GM12878 (cell line): ENCODE data around the gene NPW. TPM values are rescaled to one million over a fixed set of nuclear protein-coding genes. Genes with fewer than 3 reads are reported as not detected.

Experiments
- ASH2L ChIP-seq: fragments of 300-600, 200-600 bp; sonication (generic); IDR thresholded peaks from 2 replicates; pipeline ENCODE4 v1.6.1; 2017; ENCODE audit warnings: low read depth, mild to moderate bottlenecking, borderline replicate concordance
- BCL11A ChIP-seq: IDR thresholded peaks from 2 replicates; pipeline ENCODE4 v1.6.1; 2011; ENCODE audit warnings: low read depth, low read length
- CEBPB ChIP-seq, 2 experiments: fragments of 150-350 bp in 1 of 2; IDR thresholded peaks; 2 replicates each; pipeline ENCODE4 v1.6.1; 2012 to 2014; ENCODE audit warnings: low read depth in 2 of 2, low read length in 2 of 2, borderline replicate concordance in 1 of 2, inconsistent platforms in 1 of 2
- CUX1 ChIP-seq: IDR thresholded peaks from 2 replicates; pipeline ENCODE4 v1.6.1; 2012; ENCODE audit warnings: improper control_type of control experiment, low read depth, low read length; ENCODE audit not compliant: insufficient replicate concordance
- EED ChIP-seq: sonication (generic); IDR thresholded peaks from 2 replicates; pipeline ENCODE4 v1.6.1; 2016; ENCODE audit warnings: antibody characterized with exemption, low read depth
- ETV6 ChIP-seq, 2 experiments: fragments of 450-650 bp in 1 of 2; IDR thresholded peaks in 1 of 2; conservative IDR thresholded peaks in 1 of 2; 2 replicates each; pipeline ENCODE4 v1.6.1; 2014; ENCODE audit warnings: antibody characterized with exemption in 1 of 2, borderline replicate concordance in 1 of 2, low read depth in 1 of 2, mild to moderate bottlenecking in 1 of 2, moderate library complexity in 1 of 2
- HDAC6 ChIP-seq: fragments of 200-600 bp; sonication (generic); IDR thresholded peaks from one replicate; pipeline ENCODE4 v1.8.0; 2017; ENCODE audit warnings: antibody characterized with exemption; ENCODE audit not compliant: unreplicated experiment
- HSF1 ChIP-seq: fragments of 150-350 bp; IDR thresholded peaks from 2 replicates; pipeline ENCODE4 v1.6.1; 2014; ENCODE audit warnings: mild to moderate bottlenecking, low read depth, low read length
- IKZF1 ChIP-seq: fragments of 450-650 bp; conservative IDR thresholded peaks from 2 replicates; pipeline ENCODE4 v1.6.1; 2017; ENCODE audit warnings: antibody characterized with exemption, mild to moderate bottlenecking
- KAT2A ChIP-seq: conservative IDR thresholded peaks from 2 replicates; pipeline ENCODE4 v1.6.1; 2011; ENCODE audit warnings: low read depth, low read length; ENCODE audit not compliant: control insufficient read depth
- KDM1A ChIP-seq: fragments of 200-600 bp; sonication (generic); IDR thresholded peaks from 2 replicates; pipeline ENCODE4 v1.6.1; 2016; ENCODE audit warnings: borderline replicate concordance
- MEF2A ChIP-seq: IDR thresholded peaks from 2 replicates; pipeline ENCODE4 v1.6.1; 2011; ENCODE audit warnings: low read depth, mild to moderate bottlenecking, low read length, moderate library complexity; ENCODE audit not compliant: insufficient read depth
- MEF2B ChIP-seq: fragments of 450-650 bp; IDR thresholded peaks from 2 replicates; pipeline ENCODE4 v1.6.1; 2018; ENCODE audit warnings: mild to moderate bottlenecking, moderate library complexity; ENCODE audit not compliant: partially characterized antibody, poor library complexity, severe bottlenecking
- POLR2AphosphoS5 ChIP-seq: IDR thresholded peaks from 2 replicates; pipeline ENCODE4 v1.6.1; 2011; ENCODE audit warnings: mild to moderate bottlenecking, low read length, inconsistent platforms
- RAD51 ChIP-seq: fragments of 450-650 bp; IDR thresholded peaks from 2 replicates; pipeline ENCODE4 v1.6.1; 2016; ENCODE audit warnings: moderate library complexity, mild to moderate bottlenecking, inconsistent platforms
- RUNX3 ChIP-seq: IDR thresholded peaks from 2 replicates; pipeline ENCODE4 v1.6.1; 2012; ENCODE audit warnings: low read length, inconsistent platforms
- SREBF2 ChIP-seq: IDR thresholded peaks from 2 replicates; pipeline ENCODE4 v1.6.1; 2012; ENCODE audit warnings: mild to moderate bottlenecking, low read length
- SUPT20H ChIP-seq: IDR thresholded peaks from 2 replicates; pipeline ENCODE4 v1.6.1; 2011; ENCODE audit warnings: low read depth, mild to moderate bottlenecking, low read length, moderate library complexity, borderline replicate concordance; ENCODE audit not compliant: control insufficient read depth
- TAF1 ChIP-seq: IDR thresholded peaks from 2 replicates; pipeline ENCODE4 v1.6.1; 2011; ENCODE audit warnings: mild to moderate bottlenecking, low read depth, low read length, borderline replicate concordance
- ZBED1 ChIP-seq: IDR thresholded peaks from 2 replicates; pipeline ENCODE4 v1.6.1; 2016; ENCODE audit warnings: borderline replicate concordance
- ZNF207 ChIP-seq: fragments of 450-650 bp; IDR thresholded peaks from 2 replicates; pipeline ENCODE4 v1.6.1; 2014; ENCODE audit warnings: antibody characterized with exemption, mild to moderate bottlenecking, borderline replicate concordance
- ZNF217 ChIP-seq: fragments of 450-650 bp; IDR thresholded peaks from 2 replicates; pipeline ENCODE4 v1.6.1; 2017; ENCODE audit warnings: antibody characterized with exemption, mild to moderate bottlenecking
- ZNF24 ChIP-seq: fragments of 450-650 bp; IDR thresholded peaks from 2 replicates; pipeline ENCODE4 v1.6.1; 2017; ENCODE audit warnings: antibody characterized with exemption, mild to moderate bottlenecking
- polyA plus RNA-seq, 11 experiments: library from polyadenylated mRNA; depleted of rRNA in 4 of 11; unstranded in 6 of 11; stranded (reverse) in 5 of 11; fragments of >200 nt; fragmentation: Nextera tagmentation in 4 of 11; fragmentation: Illumina TruSeq in 1 of 11; extraction: Ambion mirVana in 4 of 11; extraction: Trizol in 1 of 11; gene quantifications; 1 replicate in 1 of 11; 2 replicates in 10 of 11; pipeline versions ENCODE4 v1.2.1 to v1.2.3, GENCODE V29; 2011 to 2016; ENCODE audit warnings: inconsistent platforms in 2 of 11, missing spikeins in 2 of 11, low read depth in 1 of 11
- total RNA-seq, 4 experiments: library from RNA; depleted of rRNA in 3 of 4; stranded (reverse); fragments of >200 nt in 3 of 4; fragmentation: Illumina TruSeq in 1 of 4; extraction: Trizol in 1 of 4; gene quantifications; 2 replicates each; pipeline versions ENCODE4 v1.2.1 to v1.2.3, GENCODE V29; 2013 to 2021

The NPW gene
- total and polyA plus RNA-seq, 10 of the 15 experiments (the other 5 are each of a cell fraction or from before 2014, with no cell fraction given), result 0.23 to 2.5 (median 0.98) TPM; not detected in 4

GRCh38 chr16:2047330-2048115 is 27.9 kb downstream of the NPW start, which contains the start of the genes NTHL1 and TSC2 (continued):
- peak; percentile 98 for TF ChIP-seq RAD51
- TF ChIP-seq ZNF217, result 0 out of 2 replicates have a peak, but pooled peaks have one; percentile 23
- no peak for TF ChIP-seq BCL11A
- TF ChIP-seq RUNX3, result peak; percentile 25; the same call in 1 of the 2 replicates
- TF ChIP-seq CEBPB (IDR thresholded peaks at IDR 0.05; ENCODE audit: borderline replicate concordance in 1 of 2, low read depth in 2 of 2, low read length in 2 of 2), result no peak
- no peak for TF ChIP-seq SUPT20H
- TF ChIP-seq HDAC6, result no peak
- TF ChIP-seq ZNF207, result peak; percentile 65; the same call in 1 of the 2 replicates
- TF ChIP-seq MEF2A, result 0 out of 2 replicates have a peak, but pooled peaks have one; percentile 25
- TF ChIP-seq KAT2A, result no peak
- no peak for TF ChIP-seq KDM1A
- no peak for TF ChIP-seq MEF2B
- no peak for TF ChIP-seq CUX1
- peak; percentile 100 for TF ChIP-seq IKZF1
- TF ChIP-seq ASH2L, result peak; percentile 76; the same call in 1 of the 2 replicates
- TF ChIP-seq POLR2AphosphoS5, result no peak
- peak; percentile 65; the same call in 1 of the 2 replicates for TF ChIP-seq SREBF2
- TF ChIP-seq TAF1, result 0 out of 2 replicates have a peak, but pooled peaks have one; percentile 22
- TF ChIP-seq ZBED1, result no peak
- no peak for TF ChIP-seq ETV6 (conservative IDR thresholded peaks at IDR 0.05 in 1 of 2, IDR thresholded peaks at IDR 0.05 in 1 of 2; ENCODE audit: borderline replicate concordance in 1 of 2, low read depth in 1 of 2)
- TF ChIP-seq HSF1, result no peak
- peak; percentile 32; the same call in 1 of the 2 replicates for TF ChIP-seq ZNF24
- no peak for TF ChIP-seq EED
